ENCODE measurements around the gene RSPO3.
"Not testable (repeated sequence)": the region's sequence is repeated elsewhere in the genome, so short reads cannot be mapped to it uniquely, and the experiment has no call there.

Gene RSPO3

DNA sequence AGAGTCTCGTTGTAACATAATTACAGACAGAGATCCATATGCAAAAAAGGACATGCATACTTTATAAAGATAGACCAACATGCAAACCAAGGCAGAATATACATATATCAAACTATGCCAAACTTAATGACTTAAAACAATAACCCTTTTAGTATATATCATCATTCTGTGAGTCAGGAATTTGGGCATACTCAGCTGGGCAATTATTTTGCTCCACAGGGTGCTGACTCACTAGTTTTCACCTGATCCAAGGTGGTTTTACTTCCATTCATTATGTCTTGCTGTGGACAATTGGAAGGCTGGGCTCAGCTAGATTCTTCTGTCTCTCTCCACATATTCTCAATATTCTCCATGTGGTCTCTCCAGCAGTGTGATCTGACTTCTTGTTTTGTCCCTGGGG is 107.0 kb downstream of the RSPO3 start:
- TF ChIP-seq ZFX (IDR thresholded peaks at IDR 0.05; ENCODE audit: borderline replicate concordance), result no peak
- TF ChIP-seq, protein P1, sequence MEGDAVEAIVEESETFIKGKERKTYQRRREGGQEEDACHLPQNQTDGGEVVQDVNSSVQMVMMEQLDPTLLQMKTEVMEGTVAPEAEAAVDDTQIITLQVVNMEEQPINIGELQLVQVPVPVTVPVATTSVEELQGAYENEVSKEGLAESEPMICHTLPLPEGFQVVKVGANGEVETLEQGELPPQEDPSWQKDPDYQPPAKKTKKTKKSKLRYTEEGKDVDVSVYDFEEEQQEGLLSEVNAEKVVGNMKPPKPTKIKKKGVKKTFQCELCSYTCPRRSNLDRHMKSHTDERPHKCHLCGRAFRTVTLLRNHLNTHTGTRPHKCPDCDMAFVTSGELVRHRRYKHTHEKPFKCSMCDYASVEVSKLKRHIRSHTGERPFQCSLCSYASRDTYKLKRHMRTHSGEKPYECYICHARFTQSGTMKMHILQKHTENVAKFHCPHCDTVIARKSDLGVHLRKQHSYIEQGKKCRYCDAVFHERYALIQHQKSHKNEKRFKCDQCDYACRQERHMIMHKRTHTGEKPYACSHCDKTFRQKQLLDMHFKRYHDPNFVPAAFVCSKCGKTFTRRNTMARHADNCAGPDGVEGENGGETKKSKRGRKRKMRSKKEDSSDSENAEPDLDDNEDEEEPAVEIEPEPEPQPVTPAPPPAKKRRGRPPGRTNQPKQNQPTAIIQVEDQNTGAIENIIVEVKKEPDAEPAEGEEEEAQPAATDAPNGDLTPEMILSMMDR (IDR thresholded peaks at IDR 0.05), result no peak
- no peak overlapping the region for H3K27ac ChIP-seq

DNA sequence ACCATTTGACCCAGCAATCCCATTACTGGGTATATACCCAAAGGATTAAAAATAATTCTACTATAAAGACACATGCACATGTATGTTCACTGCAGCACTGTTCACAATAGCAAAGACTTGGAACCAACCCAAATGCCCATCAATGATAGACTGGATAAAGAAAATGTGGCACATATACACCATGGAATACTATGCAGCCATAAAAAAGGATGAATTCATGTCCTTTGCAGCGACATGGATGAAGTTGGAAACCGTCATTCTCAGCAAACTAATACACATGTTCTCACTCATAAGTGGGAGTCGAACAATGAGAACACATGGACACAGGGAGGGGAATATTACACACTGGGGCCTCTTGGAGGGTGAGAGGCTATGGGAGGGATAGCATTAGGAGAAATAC is 115.3 kb downstream of the RSPO3 start:
- H3K27ac ChIP-seq, result not testable (repeated sequence)

DNA sequence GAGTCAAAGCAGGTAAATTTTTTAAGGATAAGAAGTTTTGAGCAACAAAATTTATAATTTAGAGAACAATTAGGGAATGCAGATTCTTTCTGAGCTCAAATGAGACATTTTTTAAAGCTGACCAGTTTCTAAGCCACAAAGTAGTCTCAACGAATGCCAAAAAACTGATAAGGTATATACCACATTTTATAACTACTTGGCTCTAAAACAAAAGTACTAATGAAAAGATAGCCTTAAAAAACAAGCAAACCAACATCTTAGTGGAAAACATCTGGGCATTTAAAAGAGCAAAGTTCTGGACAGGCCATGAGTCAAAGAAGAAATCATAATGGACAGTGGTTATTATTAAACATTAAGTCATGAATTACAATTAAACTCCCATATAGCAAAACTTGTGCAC is 125.0 kb downstream of the RSPO3 start:
- TF ChIP-seq ZFX (IDR thresholded peaks at IDR 0.05; ENCODE audit: borderline replicate concordance), result no peak
- TF ChIP-seq, protein P1 (IDR thresholded peaks at IDR 0.05), result no peak
- no peak overlapping the region for H3K27ac ChIP-seq
